Upper lobe of left lung (tissue), 4 donors: ENCODE results near the gene ZNF488.

Experiments
- CTCF ChIP-seq, 6 experiments: fragments of 450-650 bp in 4 of 6; fragments of 200-600 bp in 2 of 6; sonication (generic) in 2 of 6; IDR thresholded peaks; one replicate each; pipeline ENCODE4 v1.5.1; 2016 to 2019; ENCODE audit warnings: antibody characterized with exemption in 6 of 6
- POLR2A ChIP-seq, 4 donors: fragments of 450-650 bp; IDR thresholded peaks; one replicate each; pipeline ENCODE4 v1.5.1; 2016 to 2017; ENCODE audit warnings: antibody characterized with exemption in 4 of 4, mild to moderate bottlenecking in 2 of 4

- TF ChIP-seq POLR2A (IDR thresholded peaks at IDR 0.05) (no peak), CTCF (IDR thresholded peaks at IDR 0.05) (no peak)
Observed at GRCh38 chr10:47316131-47316530, 68.0 kb downstream of the ZNF488 start.
